Panc1 (cell line): ENCODE measurements around the gene DRC3.

ENCODE experiments used
- CTCF ChIP-seq: fragments of 450-650 bp; IDR thresholded peaks from 2 replicates; pipeline ENCODE4 v1.5.1; 2017; ENCODE audit warnings: mild to moderate bottlenecking
- POLR2AphosphoS5 ChIP-seq: IDR thresholded peaks from 2 replicates; pipeline ENCODE4 v1.6.1; 2012; ENCODE audit warnings: mild to moderate bottlenecking, low read depth, low read length, moderate library complexity

- TF ChIP-seq CTCF (no peak), POLR2AphosphoS5 (no peak)
Measured at GRCh38 chr17:18020971-18021370, 48.3 kb downstream of the DRC3 start.
